ENCODE results near the gene GSTP1.
"Not testable (repeated sequence)": the region's sequence is repeated elsewhere in the genome, so short reads cannot be mapped to it uniquely, and the experiment has no call there.

The GSTP1 gene

DNA sequence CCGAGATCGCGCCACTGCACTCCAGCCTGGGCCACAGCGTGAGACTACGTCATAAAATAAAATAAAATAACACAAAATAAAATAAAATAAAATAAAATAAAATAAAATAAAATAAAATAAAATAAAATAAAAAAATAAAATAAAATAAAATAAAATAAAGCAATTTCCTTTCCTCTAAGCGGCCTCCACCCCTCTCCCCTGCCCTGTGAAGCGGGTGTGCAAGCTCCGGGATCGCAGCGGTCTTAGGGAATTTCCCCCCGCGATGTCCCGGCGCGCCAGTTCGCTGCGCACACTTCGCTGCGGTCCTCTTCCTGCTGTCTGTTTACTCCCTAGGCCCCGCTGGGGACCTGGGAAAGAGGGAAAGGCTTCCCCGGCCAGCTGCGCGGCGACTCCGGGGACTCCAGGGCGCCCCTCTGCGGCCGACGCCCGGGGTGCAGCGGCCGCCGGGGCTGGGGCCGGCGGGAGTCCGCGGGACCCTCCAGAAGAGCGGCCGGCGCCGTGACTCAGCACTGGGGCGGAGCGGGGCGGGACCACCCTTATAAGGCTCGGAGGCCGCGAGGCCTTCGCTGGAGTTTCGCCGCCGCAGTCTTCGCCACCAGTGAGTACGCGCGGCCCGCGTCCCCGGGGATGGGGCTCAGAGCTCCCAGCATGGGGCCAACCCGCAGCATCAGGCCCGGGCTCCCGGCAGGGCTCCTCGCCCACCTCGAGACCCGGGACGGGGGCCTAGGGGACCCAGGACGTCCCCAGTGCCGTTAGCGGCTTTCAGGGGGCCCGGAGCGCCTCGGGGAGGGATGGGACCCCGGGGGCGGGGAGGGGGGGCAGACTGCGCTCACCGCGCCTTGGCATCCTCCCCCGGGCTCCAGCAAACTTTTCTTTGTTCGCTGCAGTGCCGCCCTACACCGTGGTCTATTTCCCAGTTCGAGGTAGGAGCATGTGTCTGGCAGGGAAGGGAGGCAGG, at the start of gene GSTP1:
Gene GSTP1 (plus strand): TSS at position 566 of the 958 bp plus-strand sequence. CDS start 32 bp downstream, at position 598.
- DNase-seq (ENCODE audit: low read depth) = peak; percentile 69

DNA sequence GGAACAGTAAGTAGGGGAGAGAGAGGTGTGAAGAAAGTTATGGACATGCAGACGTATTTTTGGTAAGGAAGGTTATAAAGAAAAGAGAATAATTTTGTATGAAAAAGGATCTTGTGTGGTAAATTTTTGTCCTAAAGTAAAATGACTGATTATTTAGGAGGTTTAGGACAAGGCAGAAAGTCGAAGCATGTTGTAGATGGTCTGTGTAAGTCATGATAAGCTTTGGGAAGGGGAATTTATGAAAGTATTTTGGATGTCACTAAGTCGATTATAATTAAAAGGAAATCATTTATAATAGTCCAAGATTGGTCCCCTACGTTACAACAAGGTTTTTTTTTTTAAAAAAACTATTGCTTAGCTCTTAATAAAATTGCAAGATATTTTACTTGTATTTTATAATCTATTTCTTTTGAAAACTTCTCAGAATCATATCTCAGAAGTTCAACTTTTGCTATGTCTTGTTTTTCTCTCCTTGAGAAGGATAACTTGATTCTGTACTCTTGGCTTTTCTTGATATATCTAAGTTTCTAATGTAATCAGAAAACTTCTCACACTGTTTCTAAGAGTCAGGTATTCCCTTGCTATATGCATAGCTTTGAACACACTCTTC, 49.4 kb upstream of the GSTP1 start:
- DNase-seq (ENCODE audit: low read depth) = no peak

DNA sequence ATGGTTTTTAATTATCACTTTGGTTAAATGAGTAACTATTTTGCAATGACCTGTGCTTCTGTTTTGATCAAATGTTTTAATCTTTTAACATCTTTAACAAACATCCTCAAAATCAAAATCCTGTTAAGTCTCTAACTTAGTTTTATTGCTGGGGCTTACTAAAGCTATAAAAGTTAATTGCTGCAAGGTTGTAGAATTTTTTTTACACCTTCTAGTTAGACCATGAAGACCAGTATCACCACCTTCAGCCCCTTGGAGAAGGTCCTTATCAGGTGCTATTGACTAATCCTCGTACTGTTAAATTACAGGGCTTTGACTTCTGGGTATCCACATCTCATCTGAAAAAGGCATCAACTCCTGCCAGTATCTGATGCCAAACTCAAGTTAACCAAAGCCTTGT, 48.1 kb upstream of the GSTP1 start:
- no peak for DNase-seq (ENCODE audit: low read depth)

DNA sequence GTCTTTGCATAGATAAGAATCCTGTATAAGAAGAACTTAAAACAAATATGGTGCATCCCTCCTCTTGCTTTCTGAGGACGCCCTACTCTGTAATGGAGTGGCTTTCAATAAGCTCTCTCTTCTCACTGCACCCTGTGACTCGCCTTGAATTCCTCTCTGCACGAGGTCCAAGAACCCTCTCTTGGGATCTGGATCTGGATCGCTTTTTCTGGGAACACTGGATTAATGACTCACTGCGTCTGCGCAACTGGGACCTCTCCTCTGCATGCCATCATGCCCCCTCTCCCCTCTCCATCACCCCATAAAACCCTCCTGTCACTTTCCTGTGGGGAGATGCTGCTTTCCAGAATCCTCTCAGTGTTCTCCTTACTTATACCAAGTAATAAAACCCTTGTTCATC, 45.3 kb upstream of the GSTP1 start:
- no peak for DNase-seq (ENCODE audit: low read depth)

DNA sequence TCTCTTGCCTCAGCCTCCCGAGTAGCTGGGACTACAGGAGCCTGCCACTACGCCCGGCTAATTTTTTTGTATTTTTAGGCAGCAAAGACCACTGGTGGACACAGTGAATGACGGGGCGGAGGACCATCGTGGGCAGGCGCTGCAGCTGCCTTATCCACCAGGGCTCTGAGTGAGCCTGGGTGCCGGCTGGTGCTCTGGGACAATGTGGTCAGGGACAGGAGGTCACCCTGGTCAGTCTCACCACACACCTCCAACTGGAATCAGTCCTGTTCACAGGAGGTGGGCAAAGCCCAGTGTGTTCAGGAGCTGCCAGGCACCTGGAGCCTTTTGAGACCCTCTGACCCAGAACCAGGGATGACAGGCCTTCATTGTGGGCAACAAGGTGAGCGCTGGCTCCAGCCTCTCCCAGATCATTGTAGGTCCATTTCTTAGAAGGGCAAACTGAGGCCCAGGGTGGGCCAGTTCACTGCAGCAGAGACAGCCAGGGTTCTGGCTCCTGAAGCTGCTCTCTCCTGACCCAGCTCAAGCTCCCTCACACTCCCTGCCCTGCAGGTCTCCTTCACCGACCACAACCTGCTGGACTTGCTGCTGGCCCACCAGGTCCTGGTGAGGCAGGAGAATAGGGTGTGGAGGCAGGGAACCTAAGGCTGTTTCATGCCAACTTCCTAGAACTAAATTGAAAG, 44.6 kb upstream of the GSTP1 start:
- no peak for DNase-seq (ENCODE audit: low read depth)

DNA sequence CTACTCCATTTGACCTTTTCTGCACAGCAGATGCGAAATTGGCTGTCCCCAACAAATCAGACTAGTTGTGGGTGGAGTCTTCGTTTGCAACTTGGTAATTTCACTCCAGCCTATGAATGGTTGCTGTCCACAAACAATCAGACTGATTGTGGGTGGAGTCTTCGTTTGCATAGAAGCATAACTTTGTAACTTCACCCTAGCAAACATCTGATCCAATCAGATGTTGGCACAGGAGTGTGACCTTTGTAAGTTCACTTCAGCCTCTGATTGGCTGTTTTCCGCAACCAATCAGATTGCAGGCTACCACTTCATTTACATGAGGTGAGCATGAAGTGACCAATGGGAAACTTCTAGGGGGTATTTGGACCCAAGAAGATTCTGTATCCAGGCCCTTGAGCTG, 44.1 kb upstream of the GSTP1 start:
- no peak for DNase-seq (ENCODE audit: low read depth)

DNA sequence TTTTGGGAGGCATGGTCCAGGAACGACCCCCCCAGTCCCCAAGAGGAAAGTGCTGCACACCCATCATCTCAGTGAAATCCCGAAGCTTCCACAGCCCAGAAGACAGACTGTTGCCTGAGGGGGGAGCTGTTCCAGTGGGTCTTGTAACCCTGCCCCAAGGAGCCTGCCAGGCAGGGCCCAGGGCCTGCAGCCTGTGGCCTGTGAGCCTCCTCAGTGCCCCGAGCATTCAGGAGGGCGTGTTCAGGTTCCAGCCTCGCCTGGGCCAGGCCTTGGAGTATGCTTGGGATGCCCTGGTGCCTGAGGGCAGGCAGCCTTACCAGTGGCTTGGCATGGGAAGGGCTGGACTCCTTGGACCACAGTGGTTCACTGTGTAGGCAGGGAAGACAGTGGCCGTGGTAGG, 42.4 kb upstream of the GSTP1 start:
- DNase-seq (ENCODE audit: low read depth) = no peak

DNA sequence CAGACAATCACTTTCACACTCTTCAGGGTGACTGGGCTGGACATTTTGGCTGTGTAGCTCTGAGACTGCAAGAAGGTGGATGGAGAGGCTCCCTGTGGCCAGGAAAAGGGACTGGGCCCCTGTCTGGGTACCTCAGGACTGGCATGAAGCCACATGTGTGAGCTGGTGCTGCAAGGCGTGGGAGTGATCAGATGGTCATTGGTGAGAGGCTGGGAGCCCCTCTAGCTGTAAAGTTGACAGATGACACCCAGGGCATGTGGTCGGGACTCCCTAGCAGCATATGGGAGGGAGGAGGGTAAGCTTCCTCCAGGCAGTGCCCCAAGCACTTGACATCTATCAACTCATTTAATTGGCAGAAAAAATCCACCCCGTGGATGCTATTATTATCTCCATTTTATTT, 41.4 kb upstream of the GSTP1 start:
- DNase-seq (ENCODE audit: low read depth) = no peak

DNA sequence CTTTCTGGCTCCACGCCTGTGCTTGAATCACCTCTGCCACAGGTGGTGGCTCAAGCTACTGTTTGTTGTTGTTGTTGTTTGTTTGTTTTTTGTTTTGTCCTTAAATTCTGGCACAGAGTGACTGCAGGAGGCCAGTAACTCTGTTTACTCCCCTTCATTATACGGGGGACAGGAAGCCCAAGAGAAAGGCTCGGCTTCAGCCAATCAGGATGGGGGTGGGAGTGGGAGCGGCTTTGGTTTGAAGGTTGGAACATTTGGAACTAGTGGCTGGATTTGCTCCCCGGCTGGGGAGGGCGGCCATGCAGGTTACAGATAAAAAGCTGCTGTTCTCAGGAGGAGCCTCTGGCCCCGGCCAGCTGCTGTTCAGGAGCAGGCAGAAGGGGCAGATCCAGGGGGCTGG, 40.6 kb upstream of the GSTP1 start:
- DNase-seq (ENCODE audit: low read depth) = no peak

DNA sequence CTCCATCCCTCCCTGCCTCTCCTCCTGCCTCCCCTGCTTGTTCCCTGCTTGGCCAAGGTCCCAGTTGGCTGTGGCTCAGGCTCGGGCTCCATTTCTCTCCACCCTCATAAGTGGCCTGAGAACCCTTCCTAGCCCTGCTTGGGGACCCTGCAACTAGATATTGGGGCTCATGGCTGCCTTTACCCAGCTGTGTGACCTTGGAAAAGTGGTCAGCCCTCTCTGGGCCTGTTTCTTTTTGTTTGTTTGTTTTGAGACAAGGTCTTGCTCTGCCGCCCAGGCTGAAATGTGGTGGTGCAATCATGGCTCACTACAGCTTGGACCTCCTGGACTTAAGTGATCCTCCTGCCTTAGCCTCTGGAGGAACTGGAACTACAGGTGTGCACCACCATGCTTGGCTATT, 40.0 kb upstream of the GSTP1 start:
- no peak for DNase-seq (ENCODE audit: low read depth)

DNA sequence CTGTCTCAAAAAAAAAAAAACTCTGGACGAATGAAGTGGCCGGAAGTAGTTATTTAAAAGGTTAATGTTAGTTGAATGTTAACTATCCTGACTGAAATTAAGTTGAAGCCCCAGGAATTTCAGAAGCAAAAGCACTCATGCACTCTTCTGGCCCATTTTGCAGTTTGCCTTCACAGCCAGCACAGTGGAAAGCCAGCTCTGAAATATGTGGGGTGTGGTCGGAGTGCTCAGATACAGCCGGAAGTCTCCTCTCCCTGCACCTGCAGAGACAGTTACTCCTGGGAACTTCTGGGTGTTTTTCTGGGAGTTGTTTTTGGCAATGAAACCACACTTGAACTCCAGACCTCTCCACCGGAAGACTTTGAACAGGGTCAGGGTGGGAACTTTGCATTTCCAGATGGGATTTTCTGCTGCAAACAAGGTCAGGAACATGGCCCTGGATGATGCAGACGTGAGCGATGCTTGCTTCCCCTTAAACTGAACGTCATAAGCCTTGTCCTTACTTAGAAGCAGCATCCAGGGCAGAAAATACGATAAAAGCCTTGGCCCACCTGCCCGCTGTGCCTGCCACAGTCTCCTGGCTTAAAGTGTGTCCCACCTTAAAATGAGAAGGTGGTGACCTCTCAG, 38.9 kb upstream of the GSTP1 start:
- no peak for DNase-seq (ENCODE audit: low read depth)

DNA sequence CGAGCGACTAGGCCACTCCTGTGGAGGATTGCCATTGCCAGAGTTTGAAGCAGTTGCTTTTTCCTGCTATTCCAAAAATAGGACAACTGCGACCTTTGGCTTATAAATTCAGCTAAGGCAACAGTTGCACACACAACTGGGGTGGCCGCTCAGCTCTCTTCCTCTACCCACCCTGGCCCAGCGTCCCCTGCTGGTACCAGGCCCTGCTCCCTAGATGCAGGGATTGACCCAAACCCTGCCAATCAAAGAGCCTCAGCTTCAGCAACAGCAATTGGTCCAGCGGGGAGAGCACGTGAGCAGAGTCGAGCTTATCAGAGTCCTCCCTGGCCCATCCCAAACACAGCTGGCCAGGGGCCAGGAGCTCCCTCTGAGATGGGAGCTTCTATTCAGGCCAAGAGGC, 38.3 kb upstream of the GSTP1 start:
- DNase-seq (ENCODE audit: low read depth) = no peak

DNA sequence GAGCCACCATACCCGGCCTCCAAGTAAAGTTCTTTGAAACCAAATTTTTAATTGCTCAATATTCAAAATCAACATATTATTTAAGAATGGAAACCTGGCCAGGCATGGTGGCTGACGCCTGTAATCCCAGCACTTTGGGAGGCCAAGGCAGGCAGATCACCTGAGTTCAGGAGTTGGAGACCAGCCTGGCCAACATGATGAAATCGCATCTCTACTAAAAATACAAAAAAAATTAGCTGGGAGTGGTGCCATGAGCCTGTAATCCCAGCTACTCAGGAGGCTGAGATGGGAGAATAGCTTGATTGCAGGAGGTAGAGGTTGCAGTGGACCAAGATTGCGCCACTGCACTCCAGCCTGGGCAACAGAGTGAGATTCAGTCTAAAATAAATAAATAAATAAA, 35.5 kb upstream of the GSTP1 start:
- not testable (repeated sequence) for DNase-seq (ENCODE audit: low read depth)

DNA sequence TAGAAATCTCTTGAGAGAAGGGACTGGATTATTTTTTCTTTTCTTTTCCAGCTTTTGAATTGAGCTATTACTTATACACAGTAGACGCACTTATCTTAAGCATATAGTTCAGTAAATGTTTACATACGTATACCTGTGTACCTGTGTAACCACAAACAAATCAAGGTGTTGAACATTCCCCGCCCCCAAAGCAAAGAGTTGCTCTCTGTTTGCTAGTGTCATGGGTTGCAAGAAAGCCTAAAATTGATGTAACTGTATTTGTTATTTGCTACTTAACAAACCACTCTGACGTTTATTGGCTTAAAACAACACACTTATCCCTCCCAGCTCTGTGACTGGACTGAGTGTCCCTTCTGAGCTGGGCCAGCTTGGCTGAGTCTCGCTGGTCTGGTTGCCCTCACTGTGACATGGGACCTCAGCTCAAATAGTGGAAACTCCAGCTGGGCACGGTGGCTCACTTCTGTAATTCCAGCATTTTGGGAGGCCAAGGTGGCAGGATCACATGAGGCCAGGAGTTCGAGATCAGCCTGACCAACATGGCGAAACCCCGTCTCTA, 35.0 kb upstream of the GSTP1 start:
- DNase-seq (ENCODE audit: low read depth) = no peak

DNA sequence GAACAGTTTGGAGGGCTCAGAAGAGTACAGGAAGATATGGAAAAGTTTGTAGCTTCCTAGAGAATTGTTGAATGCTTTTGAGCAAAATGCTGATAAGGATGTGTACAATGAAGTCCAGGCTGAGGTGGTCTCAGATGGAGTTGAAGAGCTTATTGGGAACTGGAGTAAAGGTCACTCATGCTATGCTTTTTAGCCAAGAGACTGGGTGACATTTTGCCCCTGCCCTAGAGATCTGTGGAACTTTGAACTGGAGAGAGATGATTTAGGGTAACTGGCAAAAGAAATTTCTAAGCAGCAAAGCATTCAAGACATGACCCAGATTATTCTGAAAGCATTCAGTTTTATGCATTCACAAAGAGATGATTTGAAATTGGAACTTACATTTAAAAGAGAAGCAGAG, 32.5 kb upstream of the GSTP1 start:
- no peak for DNase-seq (ENCODE audit: low read depth)

DNA sequence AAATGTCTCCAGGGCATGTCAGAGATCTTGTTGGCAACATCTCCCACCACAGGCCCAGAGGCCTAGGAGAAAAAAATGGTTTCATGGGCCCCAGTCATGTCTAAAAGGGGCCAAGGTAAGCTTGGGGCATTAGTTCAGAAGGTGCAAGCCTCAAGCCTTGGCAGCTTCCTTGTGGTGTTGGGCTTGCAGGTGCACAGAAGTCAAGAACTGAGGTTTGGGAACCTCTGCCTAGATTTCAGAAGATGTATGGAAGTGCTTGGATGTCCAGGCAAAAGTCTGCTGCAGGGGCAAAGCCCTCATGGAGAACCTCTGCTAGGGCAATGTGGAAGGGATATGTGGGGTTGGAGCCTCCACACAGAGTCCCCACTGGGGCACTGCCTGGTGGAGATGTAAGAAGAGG, 31.9 kb upstream of the GSTP1 start:
- DNase-seq (ENCODE audit: low read depth) = not testable (repeated sequence)

DNA sequence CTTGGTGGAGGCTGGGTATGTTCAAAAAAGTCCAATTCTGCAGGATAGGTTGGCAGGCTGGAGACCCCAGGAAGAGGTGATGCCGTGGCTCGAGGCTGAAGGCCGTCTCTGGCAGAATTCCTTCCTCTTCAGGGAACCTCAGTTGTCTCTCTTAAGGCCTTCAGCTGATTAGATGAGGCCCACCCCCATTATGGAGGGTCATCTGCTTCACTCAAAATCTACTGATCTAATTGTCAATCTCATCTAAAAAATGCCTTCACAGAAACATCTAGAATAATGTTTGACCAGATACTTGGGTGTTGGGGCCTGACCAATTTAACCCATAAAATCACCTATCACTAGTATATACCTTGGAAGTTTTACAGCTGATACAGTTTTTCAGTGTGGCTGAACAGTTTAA, 27.4 kb upstream of the GSTP1 start:
- no peak for DNase-seq (ENCODE audit: low read depth)

DNA sequence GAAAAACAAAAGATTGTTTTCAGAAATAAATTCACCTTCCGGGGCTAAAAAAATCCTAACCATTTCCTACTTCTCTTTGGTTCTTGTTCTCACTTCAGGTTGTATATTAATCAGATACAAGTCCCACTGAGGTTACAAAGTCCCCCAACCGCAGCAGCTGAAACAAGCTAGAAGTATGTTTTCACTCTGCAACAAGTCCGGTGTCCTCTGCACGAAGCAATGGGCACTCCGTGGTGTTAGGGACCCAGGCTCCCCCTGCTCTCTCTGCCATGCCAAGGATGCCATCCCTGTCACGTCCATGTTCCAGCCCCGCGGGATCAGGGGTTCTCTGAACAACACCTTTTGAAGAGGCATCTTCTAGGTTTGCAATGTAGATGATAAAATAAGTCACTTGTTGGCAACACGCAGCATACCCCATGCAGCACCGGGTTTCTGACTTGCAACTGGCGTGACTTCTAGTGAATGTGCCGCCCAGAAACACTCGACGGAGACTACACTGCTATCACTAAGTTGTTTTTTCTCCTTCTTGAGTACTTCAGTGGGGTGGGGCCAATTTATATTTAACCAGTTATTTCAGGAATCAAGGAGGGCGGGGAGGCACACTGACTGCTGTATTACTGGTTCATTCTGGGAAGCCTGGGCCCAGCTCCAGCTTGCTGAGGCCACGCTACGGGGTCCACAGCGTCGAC, 25.4 kb upstream of the GSTP1 start:
- DNase-seq (ENCODE audit: low read depth) = no peak

DNA sequence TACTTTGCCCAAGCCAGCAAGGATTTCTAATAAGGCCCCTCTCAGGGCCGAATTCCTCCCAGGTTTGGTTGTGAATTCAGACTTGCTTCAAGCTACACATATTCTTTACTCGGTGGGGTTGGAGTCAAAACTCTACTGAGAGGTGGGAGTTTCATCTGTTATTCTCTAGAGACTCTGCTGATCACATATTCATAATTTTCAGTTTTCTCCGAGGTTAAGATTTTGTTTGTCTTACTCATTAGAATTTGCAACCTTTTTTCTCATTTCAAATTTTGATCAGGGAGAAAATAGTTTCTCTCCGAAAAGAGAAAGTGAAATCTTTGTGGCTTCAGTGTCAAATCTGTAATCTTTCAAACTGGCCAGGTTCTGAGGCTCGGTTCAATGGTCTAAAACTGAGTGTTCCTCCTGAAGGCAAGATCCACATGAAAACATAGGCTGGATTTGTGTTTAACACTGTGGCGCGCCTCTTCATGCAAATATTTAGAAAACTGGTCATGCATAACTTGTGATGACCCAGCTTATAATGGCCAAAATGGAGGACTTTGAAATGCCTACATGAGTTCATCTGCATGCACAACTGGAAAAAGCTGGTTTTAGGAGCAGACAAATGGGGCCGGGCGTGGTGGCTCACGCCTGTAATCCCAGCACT, 21.5 kb upstream of the GSTP1 start:
- DNase-seq (ENCODE audit: low read depth) = no peak

DNA sequence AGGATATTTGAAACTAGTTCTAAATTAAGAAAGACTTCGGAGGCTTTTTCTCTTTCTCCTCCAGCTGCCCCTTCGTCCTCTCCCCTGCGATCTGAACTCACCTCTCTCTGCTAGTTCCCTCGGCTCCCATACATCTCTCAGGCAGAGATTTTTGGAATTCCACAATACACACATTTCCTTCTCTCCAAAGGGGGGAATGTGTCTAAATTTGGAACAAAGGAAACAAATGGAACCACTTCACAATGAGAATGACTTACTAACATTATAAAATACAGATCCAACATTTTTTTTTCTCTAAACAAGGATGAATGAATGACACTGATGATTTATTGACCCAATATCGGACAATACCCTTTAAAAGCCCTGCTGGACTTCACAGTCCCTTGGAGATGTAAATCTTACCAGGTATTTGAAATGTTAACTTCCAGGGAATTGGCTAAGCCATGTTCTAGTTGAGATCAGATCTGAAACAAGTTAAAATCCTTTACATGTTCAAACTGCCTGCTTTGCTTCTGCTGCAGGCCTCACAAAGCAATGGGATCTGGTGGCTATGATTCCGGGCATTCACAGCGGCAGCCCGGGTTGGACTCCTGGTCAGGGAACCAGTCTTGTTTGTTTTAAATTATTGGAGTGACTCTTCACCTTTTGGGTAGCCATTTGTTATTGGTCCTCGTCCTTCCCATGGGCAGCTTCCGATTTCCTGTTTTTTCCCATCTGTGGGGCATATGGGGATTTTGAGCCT, 20.5 kb upstream of the GSTP1 start:
- no peak for DNase-seq (ENCODE audit: low read depth)

Measured in stimulated activated CD8-positive, alpha-beta memory T cell treated with anti-CD3 and anti-CD28 coated beads, Interleukin-7, amount 100 ng/mL, for 24 hours (primary cell).